Measurements from ENCODE around the gene CORO2A.

The CORO2A gene

GRCh38 chr9:98168153-98168780 lies 24.2 kb downstream of the CORO2A start:
- no peak for DNase-seq (ENCODE audit: low read depth)
- TF ChIP-seq, protein P1, sequence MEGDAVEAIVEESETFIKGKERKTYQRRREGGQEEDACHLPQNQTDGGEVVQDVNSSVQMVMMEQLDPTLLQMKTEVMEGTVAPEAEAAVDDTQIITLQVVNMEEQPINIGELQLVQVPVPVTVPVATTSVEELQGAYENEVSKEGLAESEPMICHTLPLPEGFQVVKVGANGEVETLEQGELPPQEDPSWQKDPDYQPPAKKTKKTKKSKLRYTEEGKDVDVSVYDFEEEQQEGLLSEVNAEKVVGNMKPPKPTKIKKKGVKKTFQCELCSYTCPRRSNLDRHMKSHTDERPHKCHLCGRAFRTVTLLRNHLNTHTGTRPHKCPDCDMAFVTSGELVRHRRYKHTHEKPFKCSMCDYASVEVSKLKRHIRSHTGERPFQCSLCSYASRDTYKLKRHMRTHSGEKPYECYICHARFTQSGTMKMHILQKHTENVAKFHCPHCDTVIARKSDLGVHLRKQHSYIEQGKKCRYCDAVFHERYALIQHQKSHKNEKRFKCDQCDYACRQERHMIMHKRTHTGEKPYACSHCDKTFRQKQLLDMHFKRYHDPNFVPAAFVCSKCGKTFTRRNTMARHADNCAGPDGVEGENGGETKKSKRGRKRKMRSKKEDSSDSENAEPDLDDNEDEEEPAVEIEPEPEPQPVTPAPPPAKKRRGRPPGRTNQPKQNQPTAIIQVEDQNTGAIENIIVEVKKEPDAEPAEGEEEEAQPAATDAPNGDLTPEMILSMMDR (IDR thresholded peaks at IDR 0.05; ENCODE audit: control insufficient read depth, extremely low read depth, insufficient read depth): no peak
- H3K4me3 ChIP-seq (ENCODE audit: low read depth, low read length): no peak overlapping the region

DNA sequence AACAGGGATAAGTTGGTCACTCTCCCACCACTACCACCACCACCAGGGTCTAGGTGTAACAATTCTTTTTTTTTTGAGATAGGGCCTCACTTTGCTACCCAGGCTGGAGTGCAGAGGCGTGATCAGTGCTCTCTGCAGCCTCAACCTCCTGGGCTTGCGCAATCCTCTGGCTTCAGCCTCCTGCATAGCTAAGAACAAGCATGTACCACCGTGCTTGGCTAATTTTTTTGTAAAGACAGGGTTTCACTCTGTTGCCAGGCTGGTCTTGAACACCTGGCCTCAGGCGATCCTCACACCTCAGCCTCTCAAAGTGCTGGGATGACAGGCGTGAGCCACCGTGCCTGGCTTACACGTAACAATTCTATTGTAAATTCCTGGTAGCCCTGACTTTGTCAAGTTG lies 27.5 kb downstream of the CORO2A start:
- TF ChIP-seq, protein P1 (IDR thresholded peaks at IDR 0.05; ENCODE audit: control insufficient read depth, extremely low read depth, insufficient read depth): no peak
- DNase-seq (ENCODE audit: low read depth): no peak
- H3K4me3 ChIP-seq (ENCODE audit: low read depth, low read length): no peak overlapping the region

DNA sequence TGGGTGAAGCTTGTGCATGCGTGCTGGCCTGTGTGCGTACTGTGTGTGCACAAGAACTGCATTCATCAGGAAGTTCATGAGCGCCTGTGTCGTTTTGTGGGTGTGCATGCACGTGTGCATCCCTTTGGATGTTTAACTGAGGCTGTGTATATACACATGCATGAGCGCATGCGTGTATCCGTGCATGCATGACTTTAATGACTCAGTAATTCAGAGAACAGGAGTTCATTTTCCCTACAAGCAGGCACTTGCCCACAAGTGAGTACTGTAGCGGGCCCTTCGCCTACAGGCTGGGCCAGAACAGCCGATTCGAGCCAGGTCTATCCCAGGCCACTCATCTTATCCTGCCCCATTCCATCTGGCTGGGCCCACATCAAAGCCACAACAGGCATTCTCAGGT lies 29.8 kb downstream of the CORO2A start:
- no peak for DNase-seq (ENCODE audit: low read depth)
- TF ChIP-seq, protein P1 (IDR thresholded peaks at IDR 0.05; ENCODE audit: control insufficient read depth, extremely low read depth, insufficient read depth): no peak
- no peak overlapping the region for H3K4me3 ChIP-seq (ENCODE audit: low read depth, low read length)

DNA sequence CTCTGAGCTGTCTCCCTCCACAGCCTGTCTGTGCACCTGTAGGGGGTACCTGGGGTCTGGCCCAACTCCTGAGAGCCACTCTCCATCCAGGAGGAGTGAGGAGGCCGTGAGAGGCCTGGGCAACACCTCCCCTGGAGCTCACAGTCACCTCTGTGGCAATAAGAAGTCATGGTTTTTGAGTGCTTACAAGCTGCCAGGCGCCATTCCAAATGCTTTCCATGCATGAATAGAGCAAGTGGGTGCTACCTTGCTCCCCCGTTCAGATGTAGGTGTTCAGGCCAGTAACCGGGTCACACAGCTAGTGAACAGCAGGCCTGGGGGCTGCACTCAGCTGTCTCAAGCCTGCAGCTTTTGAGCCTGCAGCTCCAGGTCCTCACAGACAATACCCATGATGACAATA lies 30.6 kb downstream of the CORO2A start:
- no peak for DNase-seq (ENCODE audit: low read depth)

GRCh38 chr9:98159790-98160189 lies 32.6 kb downstream of the CORO2A start:
- no peak overlapping the region for H3K4me3 ChIP-seq (ENCODE audit: low read depth, low read length)
- TF ChIP-seq, protein P1 (IDR thresholded peaks at IDR 0.05; ENCODE audit: control insufficient read depth, extremely low read depth, insufficient read depth): no peak
- DNase-seq (ENCODE audit: low read depth): no peak

More for the DNA sequence above, 30.6 kb downstream of the CORO2A start:
- TF ChIP-seq, protein P1 (IDR thresholded peaks at IDR 0.05; ENCODE audit: control insufficient read depth, extremely low read depth, insufficient read depth): no peak
- no peak overlapping the region for H3K4me3 ChIP-seq (ENCODE audit: low read depth, low read length)

GRCh38 chr9:98159301-98159700 lies 33.1 kb downstream of the CORO2A start:
- TF ChIP-seq, protein P1 (IDR thresholded peaks at IDR 0.05; ENCODE audit: control insufficient read depth, extremely low read depth, insufficient read depth): no peak
- no peak for DNase-seq (ENCODE audit: low read depth)
- no peak overlapping the region for H3K4me3 ChIP-seq (ENCODE audit: low read depth, low read length)
